Bladder microvascular endothelial cell (primary cell): Measurements from ENCODE around the gene NAT8L. TPM values are rescaled to one million over a fixed set of nuclear protein-coding genes. Genes with fewer than 3 reads are reported as not detected.

Source experiments
- total RNA-seq: library from RNA; depleted of rRNA; stranded (reverse); fragments of >200 nt; gene quantifications from 2 replicates; pipeline ENCODE4 v1.2.3, GENCODE V29; 2014

Gene NAT8L, protein sequence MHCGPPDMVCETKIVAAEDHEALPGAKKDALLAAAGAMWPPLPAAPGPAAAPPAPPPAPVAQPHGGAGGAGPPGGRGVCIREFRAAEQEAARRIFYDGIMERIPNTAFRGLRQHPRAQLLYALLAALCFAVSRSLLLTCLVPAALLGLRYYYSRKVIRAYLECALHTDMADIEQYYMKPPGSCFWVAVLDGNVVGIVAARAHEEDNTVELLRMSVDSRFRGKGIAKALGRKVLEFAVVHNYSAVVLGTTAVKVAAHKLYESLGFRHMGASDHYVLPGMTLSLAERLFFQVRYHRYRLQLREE
- total RNA-seq: under 0.01 TPM in 2 replicates

DNA sequence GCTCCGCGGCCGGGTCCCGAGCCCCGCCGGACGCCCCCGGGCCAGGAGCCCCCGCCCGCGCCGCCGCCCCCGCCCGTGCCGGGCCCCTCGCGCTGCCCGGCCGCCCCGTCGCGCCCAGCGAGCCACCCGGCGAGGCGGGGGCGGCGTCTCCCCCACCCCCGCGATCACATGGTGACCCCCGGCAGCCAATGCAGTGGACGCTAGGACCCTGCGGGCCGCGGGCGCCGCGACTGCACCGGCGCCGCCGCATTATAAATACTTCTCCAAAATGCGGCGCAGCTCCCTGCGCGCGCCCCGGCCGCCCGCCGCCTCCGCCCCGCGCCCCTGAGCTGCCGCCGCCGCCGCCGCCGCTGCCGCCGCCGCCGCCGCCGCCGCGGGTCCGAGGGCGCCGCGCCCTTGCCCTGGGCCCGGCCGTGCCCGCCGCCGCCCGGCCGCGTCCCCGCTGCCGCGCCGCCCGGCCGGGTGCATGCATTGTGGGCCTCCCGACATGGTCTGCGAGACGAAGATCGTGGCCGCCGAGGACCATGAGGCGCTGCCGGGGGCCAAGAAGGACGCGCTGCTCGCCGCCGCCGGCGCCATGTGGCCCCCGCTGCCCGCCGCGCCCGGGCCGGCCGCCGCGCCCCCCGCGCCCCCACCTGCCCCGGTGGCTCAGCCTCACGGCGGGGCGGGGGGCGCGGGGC lies at the start of gene NAT8L:
Gene NAT8L (plus strand): TSS at position 282 of the 680 bp plus-strand sequence. CDS start 185 bp downstream, at position 467.

Other genes starting within 250 kb of the NAT8L start
- 85.8 and 135 TPM in 2 replicates for gene LETM1, start 203.2 kb upstream of the NAT8L start, total RNA-seq
- 46.6 and 69.9 TPM in 2 replicates for gene NSD2, start 187.9 kb upstream of the NAT8L start, total RNA-seq
- 11.5 and 15.0 TPM in 2 replicates for gene NELFA, start 50.4 kb upstream of the NAT8L start, total RNA-seq
- 7.0 and 11.3 TPM in 2 replicates for gene HAUS3, start 182.8 kb downstream of the NAT8L start, total RNA-seq
- gene POLN, start 182.8 kb downstream of the NAT8L start, total RNA-seq: 2.3 and 4.3 TPM in 2 replicates
- gene MXD4, start 202.8 kb downstream of the NAT8L start, total RNA-seq: 56.8 and 79.3 TPM in 2 replicates